ENCODE results near the gene PPP6C. TPM values are rescaled to one million over a fixed set of nuclear protein-coding genes. Genes with fewer than 3 reads are reported as not detected.
"Not testable (repeated sequence)": the region's sequence is repeated elsewhere in the genome, so short reads cannot be mapped to it uniquely, and the experiment has no call there.

PPP6C gene
- polyA plus RNA-seq (ENCODE audit: insufficient read length in 10 of 10), result 10 to 100 TPM; 29.5 to 51.0 (median 37.9) TPM
- long read RNA-seq, donor 1, full-length matches to known transcripts, result 13 of 13 reads
- long read RNA-seq, donor 1, partial matches to known transcripts, result 0 of 13 reads
- long read RNA-seq, donor 1, other reads (novel, unspliced or antisense), result 0 of 13 reads
- long read RNA-seq, donor 2, full-length matches to known transcripts, result 10 of 10 reads
- long read RNA-seq, donor 2, partial matches to known transcripts, result 0 of 10 reads
- long read RNA-seq, donor 2, other reads (novel, unspliced or antisense), result 0 of 10 reads
- long read RNA-seq, donor 3, full-length matches to known transcripts, result 1 of 1 reads
- long read RNA-seq, donor 3, partial matches to known transcripts, result 0 of 1 reads
- long read RNA-seq, donor 3, other reads (novel, unspliced or antisense), result 0 of 1 reads
- long read RNA-seq, donor 4, full-length matches to known transcripts, result 7 of 7 reads
- long read RNA-seq, donor 4, partial matches to known transcripts, result 0 of 7 reads
- long read RNA-seq, donor 4, other reads (novel, unspliced or antisense), result 0 of 7 reads
- long read RNA-seq, donor 5, full-length matches to known transcripts, result 14 of 14 reads
- long read RNA-seq, donor 5, partial matches to known transcripts, result 0 of 14 reads
- long read RNA-seq, donor 5, other reads (novel, unspliced or antisense), result 0 of 14 reads
- long read RNA-seq, donor 6, full-length matches to known transcripts, result 20 of 20 reads
- long read RNA-seq, donor 6, partial matches to known transcripts, result 0 of 20 reads
- long read RNA-seq, donor 6, other reads (novel, unspliced or antisense), result 0 of 20 reads
- long read RNA-seq, donor 7, full-length matches to known transcripts, result 10 of 24 reads
- long read RNA-seq, donor 7, partial matches to known transcripts, result 14 of 24 reads
- long read RNA-seq, donor 7, other reads (novel, unspliced or antisense), result 0 of 24 reads
- long read RNA-seq, donor 8, full-length matches to known transcripts, result 10 of 10 reads
- long read RNA-seq, donor 8, partial matches to known transcripts, result 0 of 10 reads
- long read RNA-seq, donor 8, other reads (novel, unspliced or antisense), result 0 of 10 reads
- long read RNA-seq, donor 9, full-length matches to known transcripts, result 3 of 3 reads
- long read RNA-seq, donor 9, partial matches to known transcripts, result 0 of 3 reads
- long read RNA-seq, donor 9, other reads (novel, unspliced or antisense), result 0 of 3 reads

- DNase-seq, result peak; percentile 96 to 98 (median 97)
Observed at GRCh38 chr9:125189361-125190289, at the start of gene PPP6C. Gene PPP6C (minus strand): TSS chr9:125189803. CDS start chr9:125189718, 85 bp downstream.

- no peak for DNase-seq
Observed at GRCh38 chr9:125238915-125239446, 49.4 kb upstream of the PPP6C start.

- no peak for DNase-seq
Observed at GRCh38 chr9:125238127-125238914, 48.7 kb upstream of the PPP6C start.

- DNase-seq, result not testable (repeated sequence)
Observed at GRCh38 chr9:125236520-125237159, 47.0 kb upstream of the PPP6C start.

GRCh38 chr9:125235804-125236519 lies 46.4 kb upstream of the PPP6C start:
- DNase-seq, result no peak

- not testable (repeated sequence) for DNase-seq
Observed at GRCh38 chr9:125234099-125234498, 44.5 kb upstream of the PPP6C start.

- peak in 1 of 3 donors; percentile 92 for DNase-seq
Observed at GRCh38 chr9:125233678-125234077, 44.1 kb upstream of the PPP6C start.

- DNase-seq, result no peak
Observed at GRCh38 chr9:125227761-125228160, 38.2 kb upstream of the PPP6C start.

GRCh38 chr9:125224858-125225257 lies 35.3 kb upstream of the PPP6C start:
- DNase-seq, result not testable (repeated sequence)

- DNase-seq, result no peak
Observed at GRCh38 chr9:125218621-125219020, 29.0 kb upstream of the PPP6C start.

- no peak for DNase-seq
Observed at GRCh38 chr9:125214186-125214585, 24.6 kb upstream of the PPP6C start.

GRCh38 chr9:125204477-125204876 lies 14.9 kb upstream of the PPP6C start:
- no peak for DNase-seq

GRCh38 chr9:125202846-125203618 lies 13.4 kb upstream of the PPP6C start:
- DNase-seq, result no peak

GRCh38 chr9:125200216-125201047 lies 10.8 kb upstream of the PPP6C start, which contains the start of gene RABEPK:
Gene RABEPK (plus strand): TSS chr9:125200542. CDS start chr9:125203014, 2,472 bp downstream.
- peak; percentile 94 to 98 (median 97) for DNase-seq

- DNase-seq, result not testable (repeated sequence)
Observed at GRCh38 chr9:125195591-125195990, 6.0 kb upstream of the PPP6C start.

GRCh38 chr9:125194466-125194865 lies 4.9 kb upstream of the PPP6C start:
- not testable (repeated sequence) for DNase-seq

Data from muscle of back (tissue), 13 donors.